Lower lobe of right lung (tissue), 2 donors: ENCODE data around the gene DBX2. TPM values are rescaled to one million over a fixed set of nuclear protein-coding genes. Genes with fewer than 3 reads are reported as not detected.
"Not testable (repeated sequence)": the region's sequence is repeated elsewhere in the genome, so short reads cannot be mapped to it uniquely, and the experiment has no call there.

Experiments
- ATAC-seq, 2 donors: fragments of 200-7000 bp; cut with Tn5 transposase; one replicate each; pipeline ENCODE4 v1.9.1; 2020 to 2022; ENCODE audit warnings: mild to moderate bottlenecking in 2 of 2, moderate library complexity in 2 of 2
- DNase-seq: peaks from one replicate; pipeline ENCODE4 v3.0.0-alpha.2; 2020
- H3K27ac ChIP-seq: fragments of 200-600 bp; one replicate; pipeline ENCODE4 v1.8.0; 2022
- H3K27me3 ChIP-seq: fragments of 200-600 bp; one replicate; pipeline ENCODE4 v1.8.0; 2022; ENCODE audit warnings: low read depth
- H3K36me3 ChIP-seq: fragments of 200-600 bp; one replicate; pipeline ENCODE4 v1.8.0; 2022; ENCODE audit warnings: mild to moderate bottlenecking
- H3K4me1 ChIP-seq: fragments of 200-600 bp; one replicate; pipeline ENCODE4 v1.8.0; 2022
- H3K4me3 ChIP-seq: fragments of 200-600 bp; one replicate; pipeline ENCODE4 v1.8.0; 2022; ENCODE audit warnings: mild to moderate bottlenecking
- H3K9me3 ChIP-seq: fragments of 200-600 bp; one replicate; pipeline ENCODE4 v1.8.0; 2022
- intact Hi-C: fragments of 100-400 bp; cut with DNase I; formaldehyde crosslinking; loops from one replicate; pipeline ENCODE4 v1.11.0; 2022
- total RNA-seq: library from RNA; stranded (reverse); fragmentation: NEBNext Ultra II Directional; extraction: Animal tissue kit (Norgen Biotek cat#: 25700); gene quantifications from one replicate; pipeline ENCODE4 v1.2.1, GENCODE V29; 2021
- TF ChIP-seq, protein P1 (sequence below): fragments of 200-600 bp; IDR thresholded peaks from one replicate; pipeline ENCODE4 v1.8.0; 2022; ENCODE audit warnings: antibody characterized with exemption, mild to moderate bottlenecking
- donor health status: DM: no; HTN: yes; CAD: no; lungs with severe emphysema.

DBX2 gene
- total RNA-seq, 1 donor from 2014 or later = 0.12 TPM

DNA sequence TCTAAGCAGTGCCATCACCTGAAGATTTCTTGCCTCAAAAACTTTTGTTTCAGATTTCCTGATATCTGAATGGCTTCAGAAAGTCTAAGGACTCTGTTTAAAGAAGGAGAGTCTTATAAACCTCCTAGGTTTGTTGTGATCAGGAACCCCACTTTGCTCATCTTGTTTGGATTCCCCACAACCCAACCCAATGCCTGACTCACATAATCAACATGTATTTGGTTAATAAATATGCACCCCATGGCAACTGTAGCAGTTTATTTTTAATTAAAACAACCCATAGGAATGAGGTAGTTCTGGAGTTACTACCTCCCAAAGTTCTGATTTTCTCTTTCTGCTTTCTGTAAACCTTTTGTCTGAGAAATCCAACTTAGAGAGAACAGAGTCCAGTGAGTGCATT, 51.5 kb downstream of the DBX2 start:
- DNase-seq = no peak

DNA sequence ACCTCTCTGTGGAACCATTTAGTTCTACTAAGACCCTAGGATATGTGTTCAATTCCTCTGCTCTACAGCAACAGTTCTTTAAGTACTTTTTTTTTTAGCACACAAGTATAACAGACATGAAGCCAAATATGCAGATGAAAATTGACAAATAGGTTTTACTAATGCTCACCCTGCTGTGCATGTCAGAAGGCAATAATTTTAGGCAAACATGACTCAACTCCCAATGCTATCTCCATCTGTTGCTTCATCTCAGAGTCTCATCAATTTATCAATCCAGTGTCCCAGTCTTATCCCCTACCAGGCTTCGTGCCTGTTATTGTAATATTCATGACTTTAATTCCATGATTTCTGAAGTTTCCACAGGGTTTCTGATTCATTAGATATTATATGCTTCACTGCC, 57.7 kb downstream of the DBX2 start:
- DNase-seq = no peak
- no peak for ATAC-seq
- H3K4me3 ChIP-seq = no peak overlapping the region
- intact Hi-C loops = no loop called here
- no peaks in the 10 kb centered on the region for H3K27me3 ChIP-seq
- TF ChIP-seq, protein P1, sequence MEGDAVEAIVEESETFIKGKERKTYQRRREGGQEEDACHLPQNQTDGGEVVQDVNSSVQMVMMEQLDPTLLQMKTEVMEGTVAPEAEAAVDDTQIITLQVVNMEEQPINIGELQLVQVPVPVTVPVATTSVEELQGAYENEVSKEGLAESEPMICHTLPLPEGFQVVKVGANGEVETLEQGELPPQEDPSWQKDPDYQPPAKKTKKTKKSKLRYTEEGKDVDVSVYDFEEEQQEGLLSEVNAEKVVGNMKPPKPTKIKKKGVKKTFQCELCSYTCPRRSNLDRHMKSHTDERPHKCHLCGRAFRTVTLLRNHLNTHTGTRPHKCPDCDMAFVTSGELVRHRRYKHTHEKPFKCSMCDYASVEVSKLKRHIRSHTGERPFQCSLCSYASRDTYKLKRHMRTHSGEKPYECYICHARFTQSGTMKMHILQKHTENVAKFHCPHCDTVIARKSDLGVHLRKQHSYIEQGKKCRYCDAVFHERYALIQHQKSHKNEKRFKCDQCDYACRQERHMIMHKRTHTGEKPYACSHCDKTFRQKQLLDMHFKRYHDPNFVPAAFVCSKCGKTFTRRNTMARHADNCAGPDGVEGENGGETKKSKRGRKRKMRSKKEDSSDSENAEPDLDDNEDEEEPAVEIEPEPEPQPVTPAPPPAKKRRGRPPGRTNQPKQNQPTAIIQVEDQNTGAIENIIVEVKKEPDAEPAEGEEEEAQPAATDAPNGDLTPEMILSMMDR = no peak
- H3K27ac ChIP-seq = no peak overlapping the region
- H3K36me3 ChIP-seq = no peaks in the 10 kb centered on the region
- no peaks in the 10 kb centered on the region for H3K9me3 ChIP-seq
- no peaks in the 10 kb centered on the region for H3K4me1 ChIP-seq

More for the DNA sequence above, 51.5 kb downstream of the DBX2 start:
- Histone ChIP-seq H3K4me1 (no peaks in the 10 kb centered on the region), H3K9me3 (no peaks in the 10 kb centered on the region), H3K4me3 (no peak overlapping the region), H3K36me3 (no peaks in the 10 kb centered on the region), H3K27me3 (no peaks in the 10 kb centered on the region), H3K27ac (no peak overlapping the region)
- ATAC-seq = no peak
- TF ChIP-seq, protein P1 = no peak
- intact Hi-C loops = no loop called here

DNA sequence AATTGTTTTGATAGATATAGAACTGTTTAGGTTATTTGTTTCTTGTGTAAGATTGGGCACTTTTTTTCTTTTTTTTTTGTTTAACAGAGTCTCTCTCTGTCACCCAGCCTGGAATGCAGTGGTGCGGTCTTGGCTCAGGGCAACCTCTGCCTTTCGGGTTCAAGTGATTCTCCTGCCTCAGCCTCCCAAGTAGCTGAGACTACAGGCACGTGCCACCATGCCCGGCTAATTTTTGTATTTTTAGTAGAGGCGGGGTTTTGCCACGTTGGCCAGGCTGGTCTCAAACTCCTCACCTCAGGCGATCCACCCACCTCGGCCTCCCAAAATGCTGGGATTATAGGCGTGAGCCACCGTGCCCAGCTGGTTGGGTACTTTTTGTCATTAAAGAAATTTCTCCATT, 66.0 kb downstream of the DBX2 start:
- H3K36me3 ChIP-seq, DNase-seq, ATAC-seq, intact Hi-C loops, H3K4me1 ChIP-seq, H3K27me3 ChIP-seq, H3K27ac ChIP-seq, H3K9me3 ChIP-seq, H3K4me3 ChIP-seq: not testable (repeated sequence)

DNA sequence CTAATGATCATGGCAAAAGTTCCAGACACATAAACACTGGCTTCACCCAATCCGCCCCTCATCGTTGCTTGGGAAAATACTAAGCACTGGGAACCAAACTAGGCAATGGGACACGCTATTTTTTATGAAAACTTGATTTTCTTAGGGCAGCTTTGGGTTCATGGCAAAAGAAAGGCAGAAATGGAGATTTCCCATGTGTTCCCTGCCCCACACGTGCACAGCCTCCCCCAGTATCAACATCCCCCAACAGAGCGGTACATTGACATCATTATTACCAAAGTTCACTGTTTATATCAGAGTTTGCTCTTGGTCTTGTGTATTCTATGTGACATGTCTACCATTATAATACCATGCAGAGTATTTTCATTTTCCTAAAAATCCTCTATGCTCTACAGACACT, 71.0 kb downstream of the DBX2 start:
- Histone ChIP-seq H3K4me1 (no peaks in the 10 kb centered on the region), H3K27ac (no peak overlapping the region), H3K36me3 (no peaks in the 10 kb centered on the region), H3K27me3 (no peaks in the 10 kb centered on the region), H3K4me3 (no peak overlapping the region), H3K9me3 (no peaks in the 10 kb centered on the region)
- intact Hi-C loops = no loop called here
- DNase-seq = no peak
- TF ChIP-seq, protein P1 = no peak
- ATAC-seq = no peak

DNA sequence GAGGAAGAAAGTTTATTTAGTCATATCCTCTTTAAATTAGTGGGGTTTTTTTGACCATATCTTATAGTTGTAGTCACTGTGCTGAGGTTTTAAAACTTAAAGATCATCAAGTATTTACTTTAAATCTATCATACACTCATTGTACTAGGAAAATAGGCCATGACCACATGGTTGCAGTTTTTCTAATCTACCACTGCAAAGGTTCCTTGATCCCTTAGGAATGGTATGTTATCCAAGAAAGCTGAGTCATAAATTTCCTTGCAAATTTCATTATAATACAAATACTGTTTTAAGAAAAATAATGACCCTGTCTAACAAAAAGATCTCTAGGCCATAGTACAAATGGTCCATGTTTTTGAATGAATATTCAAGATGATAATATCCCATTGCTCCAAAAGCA, 74.7 kb downstream of the DBX2 start:
- Histone ChIP-seq H3K27me3 (no peaks in the 10 kb centered on the region), H3K36me3 (no peaks in the 10 kb centered on the region), H3K27ac (no peak overlapping the region), H3K4me3 (no peak overlapping the region), H3K9me3 (no peaks in the 10 kb centered on the region), H3K4me1 (no peaks in the 10 kb centered on the region)
- intact Hi-C loops = no loop called here
- DNase-seq (no peak), ATAC-seq (no peak)
- TF ChIP-seq, protein P1 = no peak

DNA sequence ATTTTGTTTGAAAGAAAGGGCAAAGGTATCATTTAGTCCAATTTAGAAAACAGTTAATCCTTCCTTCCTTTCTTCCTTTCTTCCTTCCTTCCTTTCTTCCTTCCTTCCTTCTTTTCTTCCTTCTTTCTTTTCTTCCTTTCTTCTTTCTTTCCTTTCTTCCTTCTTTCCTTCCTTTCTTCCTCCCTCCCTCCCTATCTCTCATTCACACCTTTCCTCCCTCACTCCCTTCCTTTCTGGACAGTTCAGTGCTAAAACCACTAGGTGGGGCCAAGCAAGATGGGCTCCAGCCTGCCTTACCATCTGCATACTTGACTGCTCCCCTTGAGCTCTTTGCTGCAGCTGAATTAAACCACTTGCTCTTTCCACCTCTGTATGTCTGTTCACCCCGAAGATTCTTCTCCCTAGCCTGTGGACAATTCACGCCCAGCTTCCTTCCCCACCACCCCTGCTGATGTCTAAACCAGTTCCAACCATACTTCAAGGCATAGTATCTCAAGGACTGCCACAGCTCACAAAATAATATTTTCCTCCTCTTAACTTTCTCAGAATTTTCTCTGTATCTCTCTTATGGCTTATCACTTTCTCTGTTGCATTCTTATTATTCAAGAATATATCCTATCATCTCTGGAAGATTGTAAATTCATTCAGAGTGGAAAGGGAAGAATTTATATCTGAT, 78.0 kb downstream of the DBX2 start:
- H3K4me1 ChIP-seq = no peaks in the 10 kb centered on the region
- intact Hi-C loops = no loop called here
- no peaks in the 10 kb centered on the region for H3K27me3 ChIP-seq
- ATAC-seq (no peak), DNase-seq (no peak)
- H3K27ac ChIP-seq = no peak overlapping the region
- no peak overlapping the region for H3K4me3 ChIP-seq
- TF ChIP-seq, protein P1 = no peak
- H3K36me3 ChIP-seq = no peaks in the 10 kb centered on the region
- H3K9me3 ChIP-seq = no peaks in the 10 kb centered on the region
